Neural cell (in vitro differentiated cells): ENCODE data around the gene SS18L1.

ENCODE experiments used
- EP300 ChIP-seq: fragments of 450-650 bp; conservative IDR thresholded peaks from 2 replicates; pipeline ENCODE4 v1.6.1; 2014; ENCODE audit warnings: antibody characterized with exemption, mild to moderate bottlenecking, moderate library complexity; ENCODE audit not compliant: poor library complexity, severe bottlenecking
- EZH2 ChIP-seq: fragments of 200-600, 300-800 bp; shearing (Covaris generic), sonication (generic); IDR thresholded peaks from 2 replicates; pipeline ENCODE4 v1.6.1; 2014; ENCODE audit warnings: antibody characterized with exemption, low read length, borderline replicate concordance, mild to moderate bottlenecking; ENCODE audit not compliant: insufficient read depth, poor library complexity, severe bottlenecking
- POLR2AphosphoS5 ChIP-seq: IDR thresholded peaks from 2 replicates; pipeline ENCODE4 v1.6.1; 2012
- TF ChIP-seq, protein P1 (sequence below): fragments of 450-650 bp; IDR thresholded peaks from 2 replicates; pipeline ENCODE4 v1.5.1; 2014; ENCODE audit warnings: antibody characterized with exemption, mild to moderate bottlenecking, moderate library complexity; ENCODE audit not compliant: poor library complexity, severe bottlenecking
- TF ChIP-seq, protein P2 (sequence below): IDR thresholded peaks from 2 replicates; pipeline ENCODE4 v1.6.1; 2012; ENCODE audit warnings: borderline replicate concordance

DNA sequence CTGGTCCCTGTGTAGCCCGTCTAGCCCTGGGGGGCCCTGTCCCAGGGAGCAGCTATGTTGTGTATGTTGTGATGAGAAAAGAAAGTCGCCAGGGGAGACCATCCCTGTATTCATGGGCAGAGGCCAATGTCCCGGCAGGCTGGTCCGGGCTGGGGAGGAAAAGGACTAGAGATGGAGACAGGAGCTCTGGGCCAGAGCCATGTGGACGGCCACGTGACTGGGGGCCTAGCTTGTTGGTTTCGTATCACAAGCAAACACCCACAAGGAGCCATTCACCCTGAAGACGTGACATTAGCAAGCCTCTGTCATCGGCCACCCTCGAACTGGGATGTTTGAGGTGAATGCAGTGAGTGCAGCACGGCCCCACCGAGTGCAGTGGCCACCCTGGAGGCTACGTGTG is 79.4 kb downstream of the SS18L1 start:
- TF ChIP-seq, protein P1, sequence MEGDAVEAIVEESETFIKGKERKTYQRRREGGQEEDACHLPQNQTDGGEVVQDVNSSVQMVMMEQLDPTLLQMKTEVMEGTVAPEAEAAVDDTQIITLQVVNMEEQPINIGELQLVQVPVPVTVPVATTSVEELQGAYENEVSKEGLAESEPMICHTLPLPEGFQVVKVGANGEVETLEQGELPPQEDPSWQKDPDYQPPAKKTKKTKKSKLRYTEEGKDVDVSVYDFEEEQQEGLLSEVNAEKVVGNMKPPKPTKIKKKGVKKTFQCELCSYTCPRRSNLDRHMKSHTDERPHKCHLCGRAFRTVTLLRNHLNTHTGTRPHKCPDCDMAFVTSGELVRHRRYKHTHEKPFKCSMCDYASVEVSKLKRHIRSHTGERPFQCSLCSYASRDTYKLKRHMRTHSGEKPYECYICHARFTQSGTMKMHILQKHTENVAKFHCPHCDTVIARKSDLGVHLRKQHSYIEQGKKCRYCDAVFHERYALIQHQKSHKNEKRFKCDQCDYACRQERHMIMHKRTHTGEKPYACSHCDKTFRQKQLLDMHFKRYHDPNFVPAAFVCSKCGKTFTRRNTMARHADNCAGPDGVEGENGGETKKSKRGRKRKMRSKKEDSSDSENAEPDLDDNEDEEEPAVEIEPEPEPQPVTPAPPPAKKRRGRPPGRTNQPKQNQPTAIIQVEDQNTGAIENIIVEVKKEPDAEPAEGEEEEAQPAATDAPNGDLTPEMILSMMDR, result no peak
- TF ChIP-seq EZH2 (no peak), POLR2AphosphoS5 (no peak), EP300 (no peak)
- TF ChIP-seq, protein P2, sequence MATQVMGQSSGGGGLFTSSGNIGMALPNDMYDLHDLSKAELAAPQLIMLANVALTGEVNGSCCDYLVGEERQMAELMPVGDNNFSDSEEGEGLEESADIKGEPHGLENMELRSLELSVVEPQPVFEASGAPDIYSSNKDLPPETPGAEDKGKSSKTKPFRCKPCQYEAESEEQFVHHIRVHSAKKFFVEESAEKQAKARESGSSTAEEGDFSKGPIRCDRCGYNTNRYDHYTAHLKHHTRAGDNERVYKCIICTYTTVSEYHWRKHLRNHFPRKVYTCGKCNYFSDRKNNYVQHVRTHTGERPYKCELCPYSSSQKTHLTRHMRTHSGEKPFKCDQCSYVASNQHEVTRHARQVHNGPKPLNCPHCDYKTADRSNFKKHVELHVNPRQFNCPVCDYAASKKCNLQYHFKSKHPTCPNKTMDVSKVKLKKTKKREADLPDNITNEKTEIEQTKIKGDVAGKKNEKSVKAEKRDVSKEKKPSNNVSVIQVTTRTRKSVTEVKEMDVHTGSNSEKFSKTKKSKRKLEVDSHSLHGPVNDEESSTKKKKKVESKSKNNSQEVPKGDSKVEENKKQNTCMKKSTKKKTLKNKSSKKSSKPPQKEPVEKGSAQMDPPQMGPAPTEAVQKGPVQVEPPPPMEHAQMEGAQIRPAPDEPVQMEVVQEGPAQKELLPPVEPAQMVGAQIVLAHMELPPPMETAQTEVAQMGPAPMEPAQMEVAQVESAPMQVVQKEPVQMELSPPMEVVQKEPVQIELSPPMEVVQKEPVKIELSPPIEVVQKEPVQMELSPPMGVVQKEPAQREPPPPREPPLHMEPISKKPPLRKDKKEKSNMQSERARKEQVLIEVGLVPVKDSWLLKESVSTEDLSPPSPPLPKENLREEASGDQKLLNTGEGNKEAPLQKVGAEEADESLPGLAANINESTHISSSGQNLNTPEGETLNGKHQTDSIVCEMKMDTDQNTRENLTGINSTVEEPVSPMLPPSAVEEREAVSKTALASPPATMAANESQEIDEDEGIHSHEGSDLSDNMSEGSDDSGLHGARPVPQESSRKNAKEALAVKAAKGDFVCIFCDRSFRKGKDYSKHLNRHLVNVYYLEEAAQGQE, result no peak
